ENCODE data around the gene MAP4K4.

The MAP4K4 gene

GRCh38 chr2:101788995-101789970, 91.8 kb downstream of the MAP4K4 start:
- TF ChIP-seq CTCF (IDR thresholded peaks at IDR 0.05; ENCODE audit: extremely low read depth, missing control alignments), result no peak
- no peak for DNase-seq (ENCODE audit: low spot score)

- DNase-seq (ENCODE audit: low spot score), result no peak
- no peak for TF ChIP-seq CTCF (IDR thresholded peaks at IDR 0.05; ENCODE audit: extremely low read depth, missing control alignments)
These were observed 92.9 kb downstream of the MAP4K4 start for GRCh38 chr2:101790416-101790815.

- no peak for DNase-seq (ENCODE audit: low spot score)
- no peak for TF ChIP-seq CTCF (IDR thresholded peaks at IDR 0.05; ENCODE audit: extremely low read depth, missing control alignments)
These were observed 93.3 kb downstream of the MAP4K4 start for GRCh38 chr2:101790857-101791256.

GRCh38 chr2:101792208-101792607, 94.7 kb downstream of the MAP4K4 start:
- no peak for TF ChIP-seq CTCF (IDR thresholded peaks at IDR 0.05; ENCODE audit: extremely low read depth, missing control alignments)
- no peak for DNase-seq (ENCODE audit: low spot score)

- no peak for TF ChIP-seq CTCF (IDR thresholded peaks at IDR 0.05; ENCODE audit: extremely low read depth, missing control alignments)
- no peak for DNase-seq (ENCODE audit: low spot score)
These were observed 95.9 kb downstream of the MAP4K4 start for GRCh38 chr2:101793277-101793969.

GRCh38 chr2:101794141-101794540, 96.6 kb downstream of the MAP4K4 start:
- no peak for TF ChIP-seq CTCF (IDR thresholded peaks at IDR 0.05; ENCODE audit: extremely low read depth, missing control alignments)
- DNase-seq (ENCODE audit: low spot score), result no peak

- no peak for TF ChIP-seq CTCF (IDR thresholded peaks at IDR 0.05; ENCODE audit: extremely low read depth, missing control alignments)
- no peak for DNase-seq (ENCODE audit: low spot score)
These were observed 97.5 kb downstream of the MAP4K4 start for GRCh38 chr2:101795033-101795432.
